ENCODE data around the gene ALDH1B1.
"Not testable (repeated sequence)": the region's sequence is repeated elsewhere in the genome, so short reads cannot be mapped to it uniquely, and the experiment has no call there.

ALDH1B1 gene

GRCh38 chr9:38361473-38361850 lies 31.0 kb upstream of the ALDH1B1 start:
- no peak for DNase-seq (ENCODE audit: low spot score)

GRCh38 chr9:38362852-38363588 lies 29.5 kb upstream of the ALDH1B1 start:
- peak; percentile 75 for DNase-seq (ENCODE audit: low spot score)

- DNase-seq (ENCODE audit: low spot score) = no peak
Observed at GRCh38 chr9:38363589-38363925, 28.9 kb upstream of the ALDH1B1 start.

- DNase-seq (ENCODE audit: low spot score) = no peak
Observed at GRCh38 chr9:38367898-38368297, 24.6 kb upstream of the ALDH1B1 start.

GRCh38 chr9:38368731-38369130 lies 23.8 kb upstream of the ALDH1B1 start:
- DNase-seq (ENCODE audit: low spot score) = no peak

- no peak for DNase-seq (ENCODE audit: low spot score)
Observed at GRCh38 chr9:38370176-38370575, 22.3 kb upstream of the ALDH1B1 start.

- DNase-seq (ENCODE audit: low spot score) = no peak
Observed at GRCh38 chr9:38371495-38371894, 21.0 kb upstream of the ALDH1B1 start.

- DNase-seq (ENCODE audit: low spot score) = no peak
Observed at GRCh38 chr9:38372762-38373619, 19.5 kb upstream of the ALDH1B1 start.

- DNase-seq (ENCODE audit: low spot score) = no peak
Observed at GRCh38 chr9:38373679-38374078, 18.8 kb upstream of the ALDH1B1 start.

- no peak for DNase-seq (ENCODE audit: low spot score)
Observed at GRCh38 chr9:38374847-38375571, 17.5 kb upstream of the ALDH1B1 start.

- DNase-seq (ENCODE audit: low spot score) = no peak
Observed at GRCh38 chr9:38375572-38375963, 16.9 kb upstream of the ALDH1B1 start.

- no peak for DNase-seq (ENCODE audit: low spot score)
Observed at GRCh38 chr9:38376021-38376670, 16.4 kb upstream of the ALDH1B1 start.

- DNase-seq (ENCODE audit: low spot score) = not testable (repeated sequence)
Observed at GRCh38 chr9:38377336-38378083, 15.0 kb upstream of the ALDH1B1 start.

GRCh38 chr9:38380230-38380871 lies 12.2 kb upstream of the ALDH1B1 start:
- no peak for DNase-seq (ENCODE audit: low spot score)

- DNase-seq (ENCODE audit: low spot score) = no peak
Observed at GRCh38 chr9:38380872-38381534, 11.5 kb upstream of the ALDH1B1 start.

GRCh38 chr9:38382141-38382540 lies 10.4 kb upstream of the ALDH1B1 start:
- no peak for DNase-seq (ENCODE audit: low spot score)

- no peak for DNase-seq (ENCODE audit: low spot score)
Observed at GRCh38 chr9:38384990-38385848, 7.3 kb upstream of the ALDH1B1 start.

GRCh38 chr9:38385896-38386295 lies 6.6 kb upstream of the ALDH1B1 start:
- no peak for DNase-seq (ENCODE audit: low spot score)

- no peak for DNase-seq (ENCODE audit: low spot score)
Observed at GRCh38 chr9:38386319-38386895, 6.1 kb upstream of the ALDH1B1 start.
